Activated naive CD8-positive, alpha-beta T cell treated with anti-CD3 and anti-CD28 coated beads, Interleukin-2, amount 50 U/mL, for 16 hours (primary cell): Measurements from ENCODE around the gene PIM3.

Experiments
- DNase-seq: peaks from one replicate; pipeline ENCODE4 v3.0.0-alpha.2; 2020; ENCODE audit warnings: low read depth, low spot score

Gene PIM3

DNA sequence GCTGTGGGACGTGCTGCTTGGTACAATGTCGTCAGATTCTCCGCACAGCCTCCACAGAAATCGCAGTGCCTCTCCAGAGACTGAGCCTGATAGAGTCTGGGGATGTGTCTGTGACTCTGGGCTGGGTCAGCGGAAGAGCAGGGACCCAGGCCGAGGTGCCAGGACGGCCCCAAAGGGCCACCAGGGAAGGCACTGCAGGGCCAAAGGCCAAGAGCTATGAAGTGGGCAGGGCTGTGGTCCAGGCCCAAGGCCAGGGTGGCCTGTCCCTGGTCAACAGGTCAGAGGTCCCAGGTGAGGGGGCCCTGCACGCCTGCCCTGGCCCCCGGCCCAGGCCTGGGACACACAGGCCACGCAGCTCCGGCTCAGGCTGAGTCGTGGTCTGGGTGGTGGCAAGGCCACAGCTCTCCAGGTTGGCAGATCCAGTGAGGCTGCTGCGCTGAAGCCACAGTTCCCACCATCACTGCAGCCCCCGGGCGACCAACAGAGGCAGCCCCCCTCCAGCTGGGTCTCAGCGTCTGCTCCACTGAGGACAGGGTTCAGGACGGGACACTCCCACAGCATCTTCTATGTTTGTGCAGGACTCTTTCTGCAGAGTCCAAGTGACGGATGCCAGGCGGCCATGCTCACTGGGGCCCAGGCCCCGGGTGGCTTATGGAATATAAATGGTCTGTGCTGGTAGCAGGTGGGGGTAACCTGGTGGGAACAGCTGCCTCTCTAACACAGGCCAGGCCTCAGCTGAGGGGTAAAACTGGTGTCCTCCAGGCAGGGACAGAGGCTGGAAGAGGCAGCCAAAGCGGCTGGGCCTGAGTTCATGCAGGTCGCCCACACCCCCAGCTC lies 4.8 kb upstream of the PIM3 start:
- no peak for DNase-seq

DNA sequence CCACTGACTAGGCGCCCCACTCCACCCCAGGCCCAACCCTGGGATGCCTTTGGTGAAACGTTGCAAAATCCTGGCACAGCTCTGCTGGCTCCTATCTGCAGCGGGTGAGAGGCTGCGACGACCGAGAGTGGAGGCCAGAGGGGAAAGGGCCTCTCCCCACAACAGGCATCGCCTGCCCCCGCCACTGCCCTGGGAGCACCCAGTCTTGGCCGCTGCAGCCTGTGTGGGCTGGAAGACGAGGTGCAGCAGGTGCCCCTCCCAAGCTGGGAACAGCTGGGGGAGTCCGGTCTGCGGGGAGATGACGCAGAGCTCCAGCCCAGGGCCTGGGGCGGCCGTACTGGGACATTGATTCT lies 4.2 kb upstream of the PIM3 start:
- no peak for DNase-seq

DNA sequence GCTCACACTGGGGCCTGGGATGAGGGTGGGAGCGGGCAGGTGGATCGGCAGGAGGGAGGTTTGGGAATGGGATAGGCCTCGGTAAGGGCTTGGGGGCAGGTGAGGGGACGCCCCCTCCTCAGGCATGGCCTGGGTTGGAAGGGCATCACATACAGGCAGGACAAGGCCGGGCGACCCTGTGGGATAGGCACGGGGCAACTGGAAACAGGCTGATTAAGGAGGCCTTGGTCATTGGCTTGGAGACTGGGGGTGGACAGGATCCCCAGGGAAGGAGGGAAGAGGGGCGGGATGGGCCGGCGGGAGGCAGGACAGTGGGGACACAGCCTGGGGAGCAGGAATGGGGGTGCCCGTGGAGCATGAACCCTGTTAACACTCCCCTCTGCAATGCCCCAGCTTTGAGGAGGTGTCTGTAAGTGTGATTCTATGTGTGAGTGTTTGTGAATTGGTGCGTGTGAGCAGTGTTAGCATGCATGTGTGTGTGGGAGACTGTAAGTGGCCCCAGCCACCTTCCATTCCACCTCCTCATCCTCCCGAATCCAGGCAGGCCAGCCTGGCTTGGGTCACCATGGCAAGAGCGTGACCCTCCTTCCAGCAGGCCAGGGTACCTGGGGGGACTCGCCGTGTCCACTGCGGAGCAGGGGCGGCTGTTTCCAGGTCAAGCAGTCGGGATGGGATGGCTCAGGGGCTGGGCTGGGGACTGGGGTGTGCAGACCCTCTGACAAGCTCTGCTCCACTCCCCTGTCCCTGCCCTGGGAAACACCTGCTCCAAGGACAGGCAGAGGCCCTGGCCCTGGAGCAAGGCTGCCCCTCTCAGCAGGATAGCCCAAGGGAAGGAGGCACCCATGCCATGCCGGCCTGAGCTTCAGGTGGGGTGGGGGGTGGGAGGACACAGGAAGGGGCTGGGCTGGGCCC lies 3.4 kb upstream of the PIM3 start:
- DNase-seq, result no peak

DNA sequence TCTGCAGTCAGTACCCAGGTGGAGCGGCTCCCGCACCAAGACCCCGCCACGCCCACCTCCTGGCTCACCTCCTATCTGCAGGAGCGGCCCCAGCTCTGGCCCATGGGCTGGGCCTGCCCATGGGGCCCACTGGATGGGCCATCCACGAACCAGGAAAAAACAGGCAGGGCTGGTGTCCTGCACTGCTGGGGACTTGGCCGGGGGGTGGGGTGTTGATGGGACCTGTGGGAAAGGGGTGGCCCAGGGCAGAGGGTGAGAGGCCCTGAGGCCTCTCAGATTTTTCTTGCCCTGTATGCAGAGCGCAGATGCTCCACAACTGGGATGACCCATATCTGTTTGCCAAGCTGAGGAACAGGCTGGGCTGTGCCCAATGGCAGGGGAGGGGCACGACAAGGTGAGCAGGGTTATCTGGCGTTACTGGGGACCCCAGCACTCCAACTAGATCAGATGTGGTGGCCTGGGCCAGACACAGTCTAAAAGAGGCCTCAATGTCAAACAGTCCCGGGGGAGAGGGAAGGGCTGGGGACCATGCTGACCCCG lies 2.7 kb upstream of the PIM3 start:
- no peak for DNase-seq

DNA sequence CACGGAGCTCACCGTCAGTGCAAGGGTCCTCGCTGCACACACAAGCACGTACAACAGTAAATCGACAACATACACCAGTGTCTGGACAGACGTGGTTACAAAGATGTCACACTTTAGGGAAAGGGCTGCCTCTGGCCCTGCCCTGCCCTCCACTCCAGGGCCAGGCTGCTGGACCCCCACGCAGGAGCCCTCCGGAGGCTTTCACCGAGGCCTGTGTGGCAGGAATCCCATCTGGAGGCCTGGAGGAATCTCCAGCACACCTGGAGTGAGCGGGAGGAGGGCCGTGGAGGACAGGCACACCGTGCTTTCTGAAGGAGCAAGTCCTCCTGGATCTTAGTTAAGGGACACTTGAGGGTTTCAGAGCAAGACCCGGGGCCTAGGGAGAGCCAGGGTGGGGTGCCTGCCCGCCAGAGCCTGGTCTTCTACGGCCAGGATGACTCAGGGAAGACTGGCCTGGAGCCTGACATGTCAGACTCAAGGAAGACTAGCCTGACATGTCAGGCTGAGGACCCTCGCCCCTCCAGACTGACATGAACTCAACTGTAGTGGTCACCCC lies 2.1 kb upstream of the PIM3 start:
- no peak for DNase-seq

DNA sequence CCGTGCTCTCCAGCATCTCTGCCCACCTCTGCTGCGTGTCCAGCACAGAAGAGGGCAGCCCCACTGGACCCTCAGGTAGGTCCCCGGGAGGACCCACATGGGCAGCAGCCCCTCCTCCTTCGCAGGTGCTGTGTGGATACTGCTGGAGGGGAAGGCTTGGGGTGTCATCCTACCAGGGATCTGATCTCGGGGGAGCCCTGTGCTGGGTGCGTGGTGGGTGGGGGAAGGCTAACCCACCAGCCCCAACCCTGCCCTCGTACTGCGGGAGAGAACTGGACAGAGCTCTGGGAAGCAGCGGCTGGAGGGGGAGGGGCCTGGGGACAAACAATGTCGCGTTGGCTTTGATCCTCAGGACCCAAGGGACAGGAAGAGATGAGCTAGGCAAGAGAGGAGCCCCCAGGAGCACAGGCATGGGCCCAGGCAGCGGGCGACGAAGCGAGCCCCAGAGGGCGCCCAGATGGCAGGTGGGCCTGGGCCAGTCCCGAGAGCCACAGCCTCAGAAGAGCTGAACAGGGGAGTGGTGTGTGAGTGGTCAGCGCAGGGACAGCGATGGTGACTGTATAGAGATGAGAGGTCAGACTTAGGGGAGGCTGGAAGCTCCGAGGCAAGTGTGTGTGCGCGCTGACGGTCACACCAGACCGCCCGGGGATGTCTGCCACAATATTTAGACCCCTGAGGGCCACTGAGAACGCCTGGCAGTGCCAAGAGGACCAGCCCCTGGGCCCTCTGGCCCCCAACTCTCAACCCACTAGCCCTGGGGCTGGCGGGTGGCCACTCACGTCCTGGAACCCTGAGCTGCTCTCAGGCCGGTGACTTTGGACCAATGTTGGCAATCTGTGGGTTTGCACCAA lies 1.4 kb upstream of the PIM3 start:
- no peak for DNase-seq

DNA sequence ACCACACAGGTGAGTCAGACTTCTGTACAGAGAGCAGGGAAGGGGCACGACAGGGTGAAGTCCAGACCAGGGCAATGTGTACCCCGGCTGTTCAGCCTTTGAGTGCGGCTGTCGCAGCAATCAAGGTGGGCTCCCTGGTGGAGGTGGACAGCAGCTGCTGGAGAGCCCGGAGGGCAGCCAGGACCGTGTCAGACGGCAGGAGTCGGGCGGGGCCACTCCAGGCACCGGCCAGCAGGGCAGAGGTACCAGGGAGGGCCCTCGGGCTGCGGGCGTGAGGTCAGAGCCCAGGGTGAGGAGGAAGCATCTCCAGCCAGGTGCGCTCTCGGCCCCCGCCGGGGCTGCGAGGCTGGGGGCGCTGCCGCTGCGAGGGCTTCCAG lies 802 bp upstream of the PIM3 start:
- DNase-seq, result no peak

DNA sequence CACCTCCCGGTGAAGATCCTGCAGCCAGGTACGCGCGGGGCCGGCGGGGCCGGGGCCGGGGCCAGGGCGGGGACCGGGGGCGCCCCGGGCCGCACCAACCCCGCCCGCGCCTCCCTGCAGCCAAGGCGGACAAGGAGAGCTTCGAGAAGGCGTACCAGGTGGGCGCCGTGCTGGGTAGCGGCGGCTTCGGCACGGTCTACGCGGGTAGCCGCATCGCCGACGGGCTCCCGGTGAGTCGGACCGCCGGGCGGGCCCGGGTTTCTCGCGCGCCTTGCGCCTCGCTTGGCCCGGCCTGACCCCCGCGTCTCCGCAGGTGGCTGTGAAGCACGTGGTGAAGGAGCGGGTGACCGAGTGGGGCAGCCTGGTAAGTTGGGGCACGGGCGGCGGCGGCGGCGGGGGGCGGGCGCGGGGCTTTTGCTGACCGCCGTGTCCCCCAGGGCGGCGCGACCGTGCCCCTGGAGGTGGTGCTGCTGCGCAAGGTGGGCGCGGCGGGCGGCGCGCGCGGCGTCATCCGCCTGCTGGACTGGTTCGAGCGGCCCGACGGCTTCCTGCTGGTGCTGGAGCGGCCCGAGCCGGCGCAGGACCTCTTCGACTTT lies 531 bp downstream of the PIM3 start:
- no peak for DNase-seq

DNA sequence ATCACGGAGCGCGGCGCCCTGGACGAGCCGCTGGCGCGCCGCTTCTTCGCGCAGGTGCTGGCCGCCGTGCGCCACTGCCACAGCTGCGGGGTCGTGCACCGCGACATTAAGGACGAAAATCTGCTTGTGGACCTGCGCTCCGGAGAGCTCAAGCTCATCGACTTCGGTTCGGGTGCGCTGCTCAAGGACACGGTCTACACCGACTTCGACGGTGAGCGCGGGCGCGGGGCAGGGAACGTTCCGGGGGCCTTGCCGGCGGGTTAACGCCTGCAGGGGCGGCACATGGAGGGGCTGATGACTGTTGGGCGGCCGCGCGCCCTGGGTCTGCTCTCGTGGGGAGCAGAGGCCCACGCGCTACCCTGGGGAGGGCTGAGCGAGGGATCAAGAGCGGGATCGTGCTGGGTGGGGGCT lies 1.0 kb downstream of the PIM3 start:
- no peak for DNase-seq

DNA sequence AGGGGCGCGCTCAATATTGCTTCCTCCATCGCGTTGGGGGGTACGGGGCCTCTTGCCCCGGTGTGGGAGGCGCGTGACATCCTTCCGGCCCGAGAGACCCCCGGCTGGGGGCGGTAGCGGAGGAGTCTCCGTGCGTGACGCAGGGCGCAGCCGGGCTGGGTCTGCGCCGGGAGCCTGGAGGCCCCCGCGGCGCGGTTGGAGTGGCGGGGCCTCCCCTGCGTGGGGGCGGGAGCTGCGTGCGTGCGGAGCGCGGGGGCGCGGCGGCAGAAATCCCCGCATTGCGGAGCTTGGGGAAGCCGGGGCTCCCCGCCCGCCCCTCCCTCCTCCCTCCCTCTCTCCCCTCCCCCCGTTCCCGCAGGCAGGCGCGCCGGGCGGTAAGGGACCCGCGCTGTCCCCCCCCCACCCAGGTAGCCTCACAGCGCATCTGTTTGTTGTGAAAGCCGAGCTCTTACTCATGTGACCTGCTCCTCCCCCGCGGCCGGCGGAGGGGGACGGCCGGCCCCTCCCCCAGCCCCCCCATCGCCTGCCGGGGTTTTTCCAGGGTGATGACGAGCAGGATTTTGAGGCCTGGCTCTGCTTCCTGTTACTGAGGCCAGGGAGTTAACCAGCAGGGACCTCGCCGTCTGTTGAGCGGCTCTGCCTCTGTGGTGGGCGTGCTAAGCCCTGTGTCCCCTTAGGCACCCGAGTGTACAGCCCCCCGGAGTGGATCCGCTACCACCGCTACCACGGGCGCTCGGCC lies 1.6 kb downstream of the PIM3 start:
- peak; percentile 69 for DNase-seq

DNA sequence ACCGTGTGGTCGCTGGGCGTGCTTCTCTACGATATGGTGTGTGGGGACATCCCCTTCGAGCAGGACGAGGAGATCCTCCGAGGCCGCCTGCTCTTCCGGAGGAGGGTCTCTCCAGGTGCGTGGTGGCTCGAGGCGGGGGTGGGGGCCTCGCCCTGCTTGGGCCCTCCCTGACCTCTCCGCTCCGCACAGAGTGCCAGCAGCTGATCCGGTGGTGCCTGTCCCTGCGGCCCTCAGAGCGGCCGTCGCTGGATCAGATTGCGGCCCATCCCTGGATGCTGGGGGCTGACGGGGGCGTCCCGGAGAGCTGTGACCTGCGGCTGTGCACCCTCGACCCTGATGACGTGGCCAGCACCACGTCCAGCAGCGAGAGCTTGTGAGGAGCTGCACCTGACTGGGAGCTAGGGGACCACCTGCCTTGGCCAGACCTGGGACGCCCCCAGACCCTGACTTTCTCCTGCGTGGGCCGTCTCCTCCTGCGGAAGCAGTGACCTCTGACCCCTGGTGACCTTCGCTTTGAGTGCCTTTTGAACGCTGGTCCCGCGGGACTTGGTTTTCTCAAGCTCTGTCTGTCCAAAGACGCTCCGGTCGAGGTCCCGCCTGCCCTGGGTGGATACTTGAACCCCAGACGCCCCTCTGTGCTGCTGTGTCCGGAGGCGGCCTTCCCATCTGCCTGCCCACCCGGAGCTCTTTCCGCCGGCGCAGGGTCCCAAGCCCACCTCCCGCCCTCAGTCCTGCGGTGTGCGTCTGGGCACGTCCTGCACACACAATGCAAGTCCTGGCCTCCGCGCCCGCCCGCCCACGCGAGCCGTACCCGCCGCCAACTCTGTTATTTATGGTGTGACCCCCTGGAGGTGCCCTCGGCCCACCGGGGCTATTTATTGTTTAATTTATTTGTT lies 2.4 kb downstream of the PIM3 start:
- no peak for DNase-seq

DNA sequence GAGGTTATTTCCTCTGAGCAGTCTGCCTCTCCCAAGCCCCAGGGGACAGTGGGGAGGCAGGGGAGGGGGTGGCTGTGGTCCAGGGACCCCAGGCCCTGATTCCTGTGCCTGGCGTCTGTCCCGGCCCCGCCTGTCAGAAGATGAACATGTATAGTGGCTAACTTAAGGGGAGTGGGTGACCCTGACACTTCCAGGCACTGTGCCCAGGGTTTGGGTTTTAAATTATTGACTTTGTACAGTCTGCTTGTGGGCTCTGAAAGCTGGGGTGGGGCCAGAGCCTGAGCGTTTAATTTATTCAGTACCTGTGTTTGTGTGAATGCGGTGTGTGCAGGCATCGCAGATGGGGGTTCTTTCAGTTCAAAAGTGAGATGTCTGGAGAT lies 3.1 kb downstream of the PIM3 start:
- DNase-seq, result no peak

DNA sequence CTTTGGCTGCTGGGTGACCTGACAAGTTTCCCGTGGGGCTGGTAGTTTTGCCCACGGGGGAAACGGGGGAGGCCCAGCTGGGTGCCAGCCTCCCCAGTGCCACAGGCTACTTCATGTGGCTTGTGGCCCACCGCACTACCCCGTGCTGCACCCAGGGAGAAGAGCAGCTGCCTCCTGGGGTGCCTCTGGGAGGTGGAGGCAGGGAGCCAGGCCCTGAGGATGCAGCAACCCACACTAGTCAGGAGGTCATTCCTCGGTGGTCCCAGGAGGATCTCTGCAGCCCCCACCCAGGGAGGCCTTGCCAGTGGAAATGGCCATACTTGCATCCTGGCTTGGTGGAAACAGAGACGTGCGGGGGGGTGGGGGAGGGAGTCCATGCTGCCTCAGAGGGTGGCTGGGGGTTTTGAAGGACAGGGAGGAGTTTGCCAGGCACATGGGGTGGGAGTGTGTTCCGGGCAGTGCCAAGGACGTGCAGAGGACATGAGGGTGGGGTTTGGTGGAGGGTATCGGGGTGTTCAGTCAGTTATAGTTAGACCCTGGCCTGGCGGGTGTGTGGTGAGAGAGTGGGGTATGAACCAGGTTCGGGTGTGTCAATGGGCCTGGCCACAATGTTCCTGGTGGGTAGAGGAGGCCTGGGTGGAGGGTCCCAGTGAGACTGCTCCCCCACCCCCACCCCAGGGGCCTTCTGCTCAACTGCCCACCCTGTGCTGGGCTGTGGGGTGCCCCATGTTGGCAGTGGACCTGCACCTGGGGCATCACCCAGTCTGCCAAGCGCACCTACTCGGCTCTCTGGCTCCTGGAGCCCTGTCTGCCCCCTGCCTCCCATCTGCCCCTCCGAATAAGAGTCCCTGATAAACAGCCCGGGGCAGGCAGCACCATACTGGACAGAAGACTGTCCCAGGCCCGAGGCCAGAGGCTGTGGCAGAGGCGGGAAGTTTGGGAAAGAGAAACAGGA lies 3.8 kb downstream of the PIM3 start:
- no peak for DNase-seq

DNA sequence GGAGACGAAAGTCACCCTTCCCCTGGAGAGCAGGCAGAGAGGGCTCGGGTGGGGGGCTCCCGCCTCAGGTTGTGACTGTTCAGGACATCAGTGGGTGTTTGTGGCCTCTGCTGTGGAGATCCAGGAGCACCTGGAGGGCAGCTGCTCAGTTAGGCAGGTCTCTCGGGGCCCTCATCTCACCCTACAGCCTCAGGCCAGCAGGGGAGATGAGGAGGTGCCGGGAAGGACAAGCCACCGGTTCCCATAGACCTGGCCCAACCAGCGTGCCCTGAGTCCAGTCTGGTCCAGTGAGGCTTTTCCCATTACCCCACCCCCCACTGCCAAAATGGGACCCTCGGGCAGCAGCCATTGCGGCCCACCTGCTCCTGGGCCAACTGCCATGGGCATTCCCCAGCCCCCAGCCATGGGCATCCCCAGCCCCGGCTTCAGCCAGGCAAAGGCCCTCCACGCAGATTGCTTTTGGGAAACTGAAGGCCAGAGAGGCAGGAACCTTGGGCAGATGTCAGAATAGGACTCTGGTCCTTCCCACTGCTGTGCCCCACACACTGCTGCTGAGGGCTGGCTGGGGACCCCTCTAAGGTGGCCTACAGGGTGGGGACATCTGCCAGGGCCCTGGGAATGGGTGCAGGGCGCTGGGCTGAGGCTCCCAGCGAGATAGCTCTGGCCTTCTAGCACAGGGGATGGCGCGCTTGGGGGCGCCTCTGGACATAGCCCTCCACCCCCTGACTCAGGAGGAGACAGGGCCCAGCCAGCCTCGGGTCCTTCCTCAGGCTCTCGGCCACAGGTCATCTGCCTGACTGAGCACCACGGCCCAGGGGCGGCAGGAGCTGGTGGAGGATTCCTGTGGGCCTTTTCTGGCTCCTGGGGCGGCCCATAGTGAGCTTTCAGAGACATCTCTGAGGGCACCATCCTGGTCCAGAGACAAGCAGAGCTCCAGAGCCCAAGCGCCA lies 4.8 kb downstream of the PIM3 start:
- DNase-seq, result no peak

DNA sequence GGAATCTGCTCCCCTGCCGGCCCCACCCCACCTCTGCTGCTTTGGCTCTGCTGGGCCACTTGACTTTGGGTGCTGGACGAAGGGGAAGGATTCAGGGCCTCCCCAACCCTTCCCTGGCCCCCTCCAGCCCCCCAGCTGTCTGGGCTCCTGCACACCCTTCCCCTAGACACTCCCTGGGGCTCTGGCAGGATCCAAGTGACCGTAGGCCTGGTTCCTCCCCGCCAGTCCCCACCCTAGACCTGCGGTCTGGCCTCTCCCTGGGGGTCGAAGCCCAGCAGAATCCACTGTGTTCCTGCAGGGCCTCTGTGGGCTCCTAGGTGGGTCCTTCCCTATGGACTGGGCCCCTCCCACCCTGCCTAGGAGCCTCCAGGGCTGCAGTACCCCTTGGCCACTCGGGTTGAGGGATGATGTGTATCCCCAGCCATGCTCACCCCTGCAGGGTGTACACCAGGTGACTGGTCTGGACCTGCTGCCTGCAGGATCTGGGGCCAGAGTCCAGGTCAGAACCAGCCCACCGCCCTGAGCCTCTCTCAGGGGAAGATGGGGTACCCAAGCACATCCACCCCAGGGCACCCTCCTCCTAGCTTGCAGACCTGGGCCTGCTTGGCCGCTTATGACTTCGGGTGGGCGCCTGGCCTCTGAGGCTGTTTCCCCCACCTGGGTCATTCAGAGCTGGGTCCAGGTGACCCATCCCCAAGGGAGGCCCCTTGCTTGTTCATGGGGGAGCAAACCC lies 5.6 kb downstream of the PIM3 start:
- DNase-seq, result no peak
